A673 (cell line): ENCODE results near the gene TCF3. TPM values are rescaled to one million over a fixed set of nuclear protein-coding genes. Genes with fewer than 3 reads are reported as not detected.
A peak's percentile ranks its signal among the peaks of the same experiment; 100 is the strongest.
"Not testable (repeated sequence)": the region's sequence is repeated elsewhere in the genome, so short reads cannot be mapped to it uniquely, and the experiment has no call there.

Source experiments
- BruUV-seq: library from RNA; stranded (reverse); fragments of 400-500 nt; replicated peaks from 2 replicates; lab custom pipeline; 2021; lab: Mats Ljungman, UMichigan
- CTCF ChIA-PET: fragments of 300-600 bp; sonication (Branson Sonifier 250); formaldehyde crosslinking; loops from one replicate; lab custom pipeline; 2022; ENCODE audit warnings: antibody characterized with exemption; lab: Charles Lee
- POLR2A ChIA-PET: fragments of 300-600 bp; sonication (Branson Sonifier 250); formaldehyde crosslinking; loops from one replicate; lab custom pipeline; 2022; ENCODE audit warnings: antibody characterized with exemption; ENCODE audit not compliant: low non-redundant PET; lab: Charles Lee
- DNase-seq: peaks from one replicate; pipeline ENCODE4 v3.0.0-alpha.2; 2015; ENCODE audit warnings: low spot score
- H3K27ac ChIP-seq: fragments of 200-600 bp; sonication (generic); 2 replicates; pipeline ENCODE4 v1.5.1; 2016; ENCODE audit warnings: mixed run types, low read depth, mild to moderate bottlenecking, mixed read lengths, antibody characterized with exemption, low read length; ENCODE audit not compliant: poor library complexity, severe bottlenecking
- H3K27me3 ChIP-seq: fragments of 200-600 bp; sonication (generic); replicated peaks from 2 replicates; pipeline ENCODE4 v1.6.1; 2017; ENCODE audit warnings: mixed run types, low read depth, mild to moderate bottlenecking, mixed read lengths, antibody characterized with exemption, low read length; ENCODE audit not compliant: insufficient read depth, poor library complexity
- H3K36me3 ChIP-seq: fragments of 200-600 bp; sonication (generic); 2 replicates; pipeline ENCODE4 v1.6.1; 2016; ENCODE audit warnings: mixed run types, mild to moderate bottlenecking, mixed read lengths, antibody characterized with exemption, low read length; ENCODE audit not compliant: insufficient read depth, poor library complexity, severe bottlenecking
- H3K4me1 ChIP-seq: fragments of 200-600 bp; sonication (generic); 2 replicates; pipeline ENCODE4 v1.6.1; 2017; ENCODE audit warnings: mixed run types, mild to moderate bottlenecking, mixed read lengths, antibody characterized with exemption, low read length; ENCODE audit not compliant: insufficient read depth, poor library complexity, severe bottlenecking
- H3K4me3 ChIP-seq: fragments of 200-600 bp; sonication (generic); 2 replicates; pipeline ENCODE4 v1.5.1; 2016; ENCODE audit warnings: low read depth, mixed run types, mild to moderate bottlenecking, mixed read lengths, low read length; ENCODE audit not compliant: poor library complexity, severe bottlenecking
- H3K9me3 ChIP-seq: fragments of 200-600 bp; sonication (generic); 2 replicates; pipeline ENCODE4 v1.6.1; 2016; ENCODE audit warnings: mixed run types, low read depth, mild to moderate bottlenecking, mixed read lengths, antibody characterized with exemption, low read length; ENCODE audit not compliant: poor library complexity, severe bottlenecking
- EZH2 ChIP-seq: fragments of 200-600 bp; sonication (generic); IDR thresholded peaks from 2 replicates; pipeline ENCODE4 v1.6.1; 2017; ENCODE audit warnings: borderline replicate concordance, low read depth, mild to moderate bottlenecking, mixed read lengths, antibody characterized with exemption, low read length; ENCODE audit not compliant: poor library complexity, severe bottlenecking
- intact Hi-C: fragments of 100-400 bp; cut with micrococcal nuclease; formaldehyde crosslinking; loops from one replicate; pipeline ENCODE4 v1.10.0; 2022; ENCODE audit not compliant: unreplicated experiment
- total RNA-seq: library from RNA; stranded (reverse); gene quantifications from 2 replicates; pipeline ENCODE4 v1.2.3, GENCODE V29; 2021
- TF ChIP-seq, protein P1 (sequence below): fragments of 300-800, 200-600 bp; sonication (generic); conservative IDR thresholded peaks from 2 replicates; pipeline ENCODE4 v1.5.1; 2017; ENCODE audit warnings: low read depth, mild to moderate bottlenecking, antibody characterized with exemption, low read length, moderate library complexity, mixed read lengths

The TCF3 gene
- total RNA-seq, 1 experiment from 2014 or later = 333 TPM

GRCh38 chr19:1691589-1692290 lies 39.3 kb upstream of the TCF3 start:
- POLR2A ChIA-PET = no interaction called here
- Histone ChIP-seq H3K4me1 (peaks cover 7% of the 10 kb centered on the region), H3K36me3 (no peaks in the 10 kb centered on the region), H3K27ac (no peak overlapping the region), H3K27me3 (peaks cover 6% of the 10 kb centered on the region), H3K9me3 (no peaks in the 10 kb centered on the region), H3K4me3 (no peak overlapping the region)
- DNase-seq = no peak
- intact Hi-C loops = no loop called here
- BruUV-seq = no TSS peak
- TF ChIP-seq EZH2 = no peak
- TF ChIP-seq, protein P1, sequence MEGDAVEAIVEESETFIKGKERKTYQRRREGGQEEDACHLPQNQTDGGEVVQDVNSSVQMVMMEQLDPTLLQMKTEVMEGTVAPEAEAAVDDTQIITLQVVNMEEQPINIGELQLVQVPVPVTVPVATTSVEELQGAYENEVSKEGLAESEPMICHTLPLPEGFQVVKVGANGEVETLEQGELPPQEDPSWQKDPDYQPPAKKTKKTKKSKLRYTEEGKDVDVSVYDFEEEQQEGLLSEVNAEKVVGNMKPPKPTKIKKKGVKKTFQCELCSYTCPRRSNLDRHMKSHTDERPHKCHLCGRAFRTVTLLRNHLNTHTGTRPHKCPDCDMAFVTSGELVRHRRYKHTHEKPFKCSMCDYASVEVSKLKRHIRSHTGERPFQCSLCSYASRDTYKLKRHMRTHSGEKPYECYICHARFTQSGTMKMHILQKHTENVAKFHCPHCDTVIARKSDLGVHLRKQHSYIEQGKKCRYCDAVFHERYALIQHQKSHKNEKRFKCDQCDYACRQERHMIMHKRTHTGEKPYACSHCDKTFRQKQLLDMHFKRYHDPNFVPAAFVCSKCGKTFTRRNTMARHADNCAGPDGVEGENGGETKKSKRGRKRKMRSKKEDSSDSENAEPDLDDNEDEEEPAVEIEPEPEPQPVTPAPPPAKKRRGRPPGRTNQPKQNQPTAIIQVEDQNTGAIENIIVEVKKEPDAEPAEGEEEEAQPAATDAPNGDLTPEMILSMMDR = no peak
- CTCF ChIA-PET = no interaction called here

DNA sequence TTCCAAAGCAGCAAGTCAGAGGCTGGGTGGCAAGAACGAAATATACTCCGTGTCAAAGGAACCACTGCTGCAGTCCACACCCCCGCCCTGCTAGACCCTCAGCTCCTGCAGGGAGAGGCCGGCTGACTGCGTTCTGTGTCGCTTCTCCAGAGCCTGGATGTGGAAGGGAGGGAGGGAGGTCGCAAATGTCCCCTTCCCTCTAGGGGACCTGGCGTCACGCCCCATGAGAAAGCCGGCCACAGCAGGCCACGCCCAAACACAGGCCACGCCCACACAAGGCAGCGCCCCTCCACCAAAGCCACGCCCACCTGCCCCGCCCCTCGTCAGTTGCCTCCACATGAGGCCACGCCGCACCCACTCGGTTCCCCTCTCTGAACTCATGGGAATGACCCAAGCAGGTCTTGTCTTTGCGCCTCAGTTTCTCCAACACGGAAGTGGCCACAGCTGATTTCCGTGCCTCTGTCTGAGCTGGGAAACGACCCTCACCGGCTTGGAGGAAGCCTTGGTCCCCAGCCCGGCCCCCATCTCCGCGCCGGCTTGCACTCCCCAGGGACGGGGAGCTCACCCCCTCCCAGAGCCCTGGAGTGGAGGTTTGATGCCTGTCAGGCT lies 38.4 kb upstream of the TCF3 start:
- intact Hi-C loops = no loop called here
- POLR2A ChIA-PET = no interaction called here
- Histone ChIP-seq H3K9me3 (no peaks in the 10 kb centered on the region), H3K4me1 (peaks cover 7% of the 10 kb centered on the region), H3K27ac (no peak overlapping the region), H3K36me3 (no peaks in the 10 kb centered on the region), H3K4me3 (no peak overlapping the region), H3K27me3 (peaks cover 6% of the 10 kb centered on the region)
- BruUV-seq = no TSS peak
- TF ChIP-seq, protein P1 = no peak
- no peak for TF ChIP-seq EZH2
- CTCF ChIA-PET = no interaction called here
- DNase-seq = peak; percentile 73

DNA sequence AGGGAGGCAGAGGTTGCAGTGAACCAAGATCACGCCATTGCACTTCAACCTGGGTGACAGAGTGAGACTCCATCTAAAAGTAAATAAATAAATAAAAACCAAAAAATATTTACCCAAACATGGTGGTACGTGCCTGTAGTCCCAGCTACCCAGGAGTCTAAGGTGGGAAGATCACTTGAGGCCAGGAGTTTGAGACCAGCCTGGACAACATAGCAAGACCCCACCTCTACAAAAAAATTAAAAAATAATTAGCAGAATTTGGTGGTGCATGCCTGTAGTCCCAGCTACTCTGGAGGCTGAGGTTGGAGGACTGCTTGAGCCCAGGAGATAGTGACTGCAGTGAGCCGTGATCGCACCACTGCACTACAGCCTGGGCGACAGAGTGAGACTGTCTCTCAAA lies 33.4 kb upstream of the TCF3 start:
- peaks cover 19% of the 10 kb centered on the region for H3K27me3 ChIP-seq
- POLR2A ChIA-PET, H3K4me1 ChIP-seq, DNase-seq, intact Hi-C loops, H3K9me3 ChIP-seq, H3K27ac ChIP-seq, H3K4me3 ChIP-seq, CTCF ChIA-PET, H3K36me3 ChIP-seq, BruUV-seq: not testable (repeated sequence)
